ENCODE measurements around the gene KDF1. TPM values are rescaled to one million over a fixed set of nuclear protein-coding genes. Genes with fewer than 3 reads are reported as not detected.
A peak's percentile ranks its signal among the peaks of the same experiment; 100 is the strongest.

Gene KDF1
- total RNA-seq, 4 donors from 2014 or later, result 21.9 to 51.1 (median 41.5) TPM

DNA sequence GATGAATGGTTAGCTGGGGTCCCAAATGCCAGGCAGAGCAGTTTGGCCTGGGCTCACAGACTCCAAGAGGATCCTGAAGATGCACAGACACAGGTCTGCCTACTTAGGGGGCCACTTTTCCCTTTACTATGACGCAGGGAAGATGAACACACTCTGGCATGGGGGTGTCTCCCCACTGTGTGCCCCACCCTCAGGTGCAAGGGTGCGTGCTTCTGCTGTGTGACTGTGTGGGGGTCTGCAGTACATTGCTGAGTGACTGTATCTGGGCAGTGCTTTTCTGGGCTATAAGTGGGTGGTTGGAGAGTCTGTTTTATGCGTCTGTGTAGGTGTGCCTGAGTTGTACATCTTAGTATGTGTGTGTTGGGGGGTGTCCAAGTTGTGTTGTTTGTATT, 50.3 kb downstream of the KDF1 start:
- Histone ChIP-seq H3K36me3 (no peaks in the 10 kb centered on the region), H3K27ac (no peak overlapping the region), H3K4me3 (no peak overlapping the region), H3K27me3 (no peaks in the 10 kb centered on the region), H3K4me1 (no peaks in the 10 kb centered on the region), H3K9me3 (no peaks in the 10 kb centered on the region)
- 89% methylated on average over 3 of the region's 3 CpGs for WGBS
- DNase-seq (ENCODE audit: low spot score in 2 of 2), result no peak
- TF ChIP-seq POLR2A (IDR thresholded peaks at IDR 0.05) (no peak), EP300 (IDR thresholded peaks at IDR 0.05) (no peak)
- TF ChIP-seq, protein P1, sequence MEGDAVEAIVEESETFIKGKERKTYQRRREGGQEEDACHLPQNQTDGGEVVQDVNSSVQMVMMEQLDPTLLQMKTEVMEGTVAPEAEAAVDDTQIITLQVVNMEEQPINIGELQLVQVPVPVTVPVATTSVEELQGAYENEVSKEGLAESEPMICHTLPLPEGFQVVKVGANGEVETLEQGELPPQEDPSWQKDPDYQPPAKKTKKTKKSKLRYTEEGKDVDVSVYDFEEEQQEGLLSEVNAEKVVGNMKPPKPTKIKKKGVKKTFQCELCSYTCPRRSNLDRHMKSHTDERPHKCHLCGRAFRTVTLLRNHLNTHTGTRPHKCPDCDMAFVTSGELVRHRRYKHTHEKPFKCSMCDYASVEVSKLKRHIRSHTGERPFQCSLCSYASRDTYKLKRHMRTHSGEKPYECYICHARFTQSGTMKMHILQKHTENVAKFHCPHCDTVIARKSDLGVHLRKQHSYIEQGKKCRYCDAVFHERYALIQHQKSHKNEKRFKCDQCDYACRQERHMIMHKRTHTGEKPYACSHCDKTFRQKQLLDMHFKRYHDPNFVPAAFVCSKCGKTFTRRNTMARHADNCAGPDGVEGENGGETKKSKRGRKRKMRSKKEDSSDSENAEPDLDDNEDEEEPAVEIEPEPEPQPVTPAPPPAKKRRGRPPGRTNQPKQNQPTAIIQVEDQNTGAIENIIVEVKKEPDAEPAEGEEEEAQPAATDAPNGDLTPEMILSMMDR (IDR thresholded peaks at IDR 0.05), result no peak

DNA sequence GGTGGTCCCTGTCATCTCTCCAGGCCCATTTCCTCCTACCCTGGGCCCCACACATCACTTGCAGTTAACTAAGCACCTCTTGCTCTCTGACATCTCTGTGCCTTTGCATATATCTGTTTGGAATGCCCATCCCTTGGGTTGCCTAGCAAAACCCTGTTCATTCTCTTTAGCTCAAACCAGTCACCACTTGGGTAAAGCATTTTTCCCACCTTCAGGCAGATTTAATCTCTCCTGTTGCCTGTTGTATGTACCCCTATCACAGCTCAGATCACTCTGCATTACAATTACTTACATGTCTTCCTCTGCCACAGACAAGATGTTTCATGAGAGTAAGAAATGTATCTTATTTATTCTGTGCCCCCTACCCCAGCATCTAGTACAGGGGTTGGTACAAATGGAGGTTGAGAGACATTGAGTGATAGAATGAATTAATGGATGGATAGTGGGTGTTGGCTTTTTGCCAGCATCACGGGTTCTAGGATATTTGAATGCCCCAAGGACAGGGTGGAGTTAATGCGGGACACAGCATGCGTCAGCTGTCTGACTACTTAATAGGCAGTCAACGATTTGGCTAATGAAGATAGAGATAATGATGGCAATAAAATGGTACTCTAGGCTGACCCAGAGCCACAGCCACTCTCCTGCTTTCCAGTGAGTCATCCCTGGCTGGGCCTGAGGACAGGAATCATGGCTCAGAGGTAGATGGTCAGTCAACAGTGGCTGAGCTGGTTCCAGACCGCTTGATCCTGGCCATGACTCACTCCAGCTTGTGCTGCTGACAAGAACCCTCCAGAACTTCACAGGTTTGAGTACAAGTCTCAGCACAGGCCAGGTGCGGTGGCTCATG, 53.0 kb downstream of the KDF1 start:
- Histone ChIP-seq H3K9me3 (no peaks in the 10 kb centered on the region), H3K27me3 (no peaks in the 10 kb centered on the region), H3K36me3 (no peaks in the 10 kb centered on the region), H3K27ac (no peak overlapping the region), H3K4me1 (no peaks in the 10 kb centered on the region), H3K4me3 (no peak overlapping the region)
- no peak for DNase-seq (ENCODE audit: low spot score in 2 of 2)
- WGBS, result 23% methylated on average over 5 of the region's 6 CpGs
- TF ChIP-seq POLR2A (IDR thresholded peaks at IDR 0.05) (no peak), EP300 (IDR thresholded peaks at IDR 0.05) (no peak), POLR2AphosphoS5 (IDR thresholded peaks at IDR 0.05) (no peak)
- TF ChIP-seq, protein P1 (IDR thresholded peaks at IDR 0.05), result no peak

DNA sequence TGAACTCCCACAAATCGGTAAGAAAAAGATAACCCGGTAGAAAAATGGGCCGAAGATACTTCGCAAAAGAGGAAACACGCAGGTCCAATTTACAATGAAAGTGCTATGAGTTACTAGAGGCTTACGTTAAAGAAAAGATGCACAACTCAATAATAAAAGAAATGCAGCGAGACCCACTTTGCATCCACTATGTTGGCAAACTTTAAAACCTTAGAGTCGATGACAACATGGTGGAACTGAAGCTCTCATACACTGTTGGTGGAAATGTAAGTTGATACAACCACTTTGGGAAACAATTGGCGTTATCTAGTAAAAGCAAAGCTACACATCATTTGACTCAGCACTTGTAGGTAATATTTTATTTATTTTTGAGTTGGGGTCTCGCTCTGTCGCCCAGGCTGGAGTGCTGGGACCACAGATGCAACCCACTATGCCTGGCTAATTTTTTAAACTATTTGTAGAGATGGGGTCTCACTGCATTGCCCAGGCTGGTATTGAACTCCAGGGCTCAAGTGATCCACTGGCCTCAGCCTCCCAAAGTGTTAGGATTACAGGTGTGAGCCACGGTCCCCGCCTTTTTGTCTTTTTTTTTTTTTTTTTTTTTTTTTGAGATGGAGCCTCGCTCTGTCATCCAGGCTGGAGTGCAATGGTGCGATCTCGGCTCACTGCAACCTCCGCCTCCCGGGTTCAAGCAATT, 59.3 kb downstream of the KDF1 start:
- Histone ChIP-seq H3K27ac (no peak overlapping the region), H3K4me3 (peak overlapping the region; percentile 96), H3K36me3 (peaks cover 22% of the 10 kb centered on the region), H3K27me3 (no peaks in the 10 kb centered on the region), H3K9me3 (no peaks in the 10 kb centered on the region), H3K4me1 (peaks cover 17% of the 10 kb centered on the region)
- DNase-seq (ENCODE audit: low spot score in 2 of 2), result no peak
- 68% methylated on average over 18 of the region's 18 CpGs for WGBS
- TF ChIP-seq EP300 (IDR thresholded peaks at IDR 0.05), result no peak
- TF ChIP-seq POLR2A (IDR thresholded peaks at IDR 0.05), result no peak
- TF ChIP-seq POLR2AphosphoS5 (IDR thresholded peaks at IDR 0.05), result no peak
- TF ChIP-seq, protein P1 (IDR thresholded peaks at IDR 0.05), result no peak

DNA sequence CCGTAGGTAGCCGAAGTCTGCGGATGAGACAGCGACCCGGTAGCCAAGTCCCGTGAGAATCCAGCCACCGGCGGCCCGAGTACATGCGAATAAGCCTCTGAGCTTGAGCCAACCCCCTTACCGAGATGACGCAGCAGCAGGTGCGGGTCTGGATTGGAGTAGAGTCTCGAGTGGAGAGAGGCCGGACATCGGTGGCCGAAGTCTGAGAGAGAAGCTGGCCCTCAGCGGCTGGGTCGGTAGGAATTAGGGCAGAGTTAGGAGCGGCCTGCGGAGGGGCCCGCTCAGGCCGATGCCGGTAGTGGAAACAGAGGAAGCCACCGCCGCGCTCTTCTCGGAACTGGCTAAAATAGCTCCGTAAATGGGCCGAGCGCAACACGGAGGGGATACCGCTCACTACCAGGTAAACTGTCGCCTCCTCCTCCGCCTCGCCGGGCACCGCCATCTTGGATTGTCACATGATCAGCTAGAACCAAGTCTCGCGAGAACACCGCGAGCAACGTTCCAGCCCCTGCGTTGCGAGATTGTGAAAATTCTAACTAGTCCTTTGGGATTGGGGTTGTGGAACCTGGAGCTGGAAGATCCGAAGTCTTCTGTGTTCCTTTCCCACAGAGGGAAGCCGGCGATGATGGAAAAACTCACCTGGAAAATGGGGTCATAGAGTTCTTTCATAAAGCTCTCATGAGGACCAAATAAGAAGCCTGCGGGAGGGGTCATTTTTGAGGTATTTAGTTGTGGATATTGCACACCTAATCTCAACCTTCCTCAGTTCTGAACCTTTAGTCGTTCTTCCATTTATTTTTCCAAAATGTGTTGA, 60.1 kb downstream of the KDF1 start, which contains the start of gene GPATCH3:
GPATCH3 (minus strand) TSS at position 467 of the 814 bp plus-strand sequence; CDS start at position 442, 25 bp downstream.
- peak; percentile 96 to 98 for DNase-seq (ENCODE audit: low spot score in 2 of 2)

More for the DNA sequence above, 60.1 kb downstream of the KDF1 start, which contains the start of gene GPATCH3:
- H3K36me3 ChIP-seq, result peaks cover 29% of the 10 kb centered on the region
- H3K4me3 ChIP-seq, result peak within 1 kb of the TSS; percentile 96
- WGBS, result under 1% methylated on average over 29 of the region's 50 CpGs
- peak within 1 kb of the TSS; percentile 87 for H3K27ac ChIP-seq
- H3K9me3 ChIP-seq, result no peaks in the 10 kb centered on the region
- peaks cover 17% of the 10 kb centered on the region for H3K4me1 ChIP-seq
- TF ChIP-seq, protein P1 (IDR thresholded peaks at IDR 0.05), result no peak
- TF ChIP-seq POLR2AphosphoS5 (IDR thresholded peaks at IDR 0.05) (peak; percentile 35 to 90 (median 80)), EP300 (IDR thresholded peaks at IDR 0.05) (no peak), POLR2A (IDR thresholded peaks at IDR 0.05) (peak in 1 of 2 donors; percentile 51)
- H3K27me3 ChIP-seq, result no peaks in the 10 kb centered on the region

Other genes with a start within 250 kb of the KDF1 start
- 10 to 100 TPM; 15.9 to 31.5 (median 25.6) TPM for gene PIGV, start 172.5 kb downstream of the KDF1 start, total RNA-seq
- 10 to 100 TPM; 23.7 to 38.5 (median 31.4) TPM for gene ZDHHC18, start 133.8 kb downstream of the KDF1 start, total RNA-seq
- 1,000 to 10,000 TPM in 1 of 4 donors, 100 to 1,000 TPM in 3; 364 to 1,347 (median 744) TPM for gene SFN, start 97.3 kb downstream of the KDF1 start, total RNA-seq
- 10 to 100 TPM; 13.2 to 25.3 (median 18.8) TPM for gene GPN2, start 70.2 kb downstream of the KDF1 start, total RNA-seq
- 10 to 100 TPM; 14.1 to 20.5 (median 15.8) TPM for gene GPATCH3, start 60.0 kb downstream of the KDF1 start, total RNA-seq
- gene NR0B2, start 46.5 kb downstream of the KDF1 start, total RNA-seq, result not detected
- 10 to 100 TPM; 34.1 to 65.2 (median 46.5) TPM for gene NUDC, start 38.7 kb downstream of the KDF1 start, total RNA-seq
- 10 to 100 TPM in 3 of 4 donors, 1 to 10 TPM in 1; 7.9 to 41.7 (median 28.4) TPM for gene TRNP1, start 33.2 kb upstream of the KDF1 start, total RNA-seq
- gene TENT5B, start 52.4 kb upstream of the KDF1 start, total RNA-seq, result 100 to 1,000 TPM in 3 of 4 donors, 10 to 100 TPM in 1; 72.3 to 233 (median 198) TPM
- gene SLC9A1, start 194.7 kb upstream of the KDF1 start, total RNA-seq, result 10 to 100 TPM; 18.1 to 28.1 (median 25.2) TPM

All from suprapubic skin (tissue), 4 donors.